WI38 (cell line): ENCODE data around the gene BANF2.

Source experiments
- H3K4me3 ChIP-seq: 2 replicates; pipeline ENCODE4 v1.5.1; 2011; ENCODE audit warnings: low read depth, mild to moderate bottlenecking, control low read depth, low read length
- CTCF ChIP-seq: IDR thresholded peaks from 2 replicates; pipeline ENCODE4 v1.5.1; 2012; ENCODE audit warnings: low read depth, mild to moderate bottlenecking, control low read depth, low read length

BANF2 gene

GRCh38 chr20:17699931-17700351, at the start of gene BANF2:
Gene BANF2 (plus strand): TSS chr20:17699966. CDS start chr20:17725026, 25,060 bp downstream.
- no peak for TF ChIP-seq CTCF
- no peak within 1 kb of the TSS for H3K4me3 ChIP-seq

DNA sequence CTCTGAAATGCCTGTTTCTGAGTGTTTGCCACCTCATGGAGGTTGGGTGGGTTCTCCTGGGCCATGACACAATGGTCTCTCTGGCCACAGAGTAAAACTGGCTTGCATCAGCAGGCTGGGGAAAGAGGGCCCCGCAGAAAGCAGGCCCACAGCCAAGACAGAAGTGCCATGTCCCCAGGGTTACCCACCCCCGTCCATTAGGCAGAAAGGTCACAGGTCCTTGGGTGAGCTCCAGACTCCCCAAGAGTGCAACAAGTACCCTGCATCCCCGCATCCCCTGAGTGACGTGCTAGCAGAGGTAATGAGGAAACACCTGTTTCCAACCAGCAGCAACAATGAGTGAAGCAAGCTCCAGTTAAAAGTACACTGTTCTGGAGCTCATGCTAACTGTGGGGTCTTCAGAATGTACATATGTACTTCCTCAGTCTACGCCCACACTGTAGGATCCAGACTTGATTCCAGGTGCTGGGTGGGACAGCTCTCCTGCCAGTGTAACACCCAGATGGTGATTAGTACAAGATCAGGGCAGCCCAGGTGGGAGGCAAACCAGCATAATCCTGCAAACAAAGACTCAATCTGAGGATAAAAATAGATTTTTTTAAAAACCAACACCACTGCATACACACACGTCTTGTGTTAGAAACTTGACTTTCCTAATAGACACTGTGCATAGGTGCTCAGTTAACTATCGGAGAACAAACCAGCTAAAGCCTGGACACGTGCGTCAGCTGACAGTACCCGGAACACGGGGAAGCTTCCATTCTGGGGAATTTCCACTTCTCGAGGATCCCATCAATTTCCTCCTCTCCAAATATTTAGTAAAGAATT, 49.3 kb upstream of the BANF2 start:
- no peak overlapping the region for H3K4me3 ChIP-seq
- no peak for TF ChIP-seq CTCF

GRCh38 chr20:17651129-17651759, 48.5 kb upstream of the BANF2 start:
- H3K4me3 ChIP-seq, result no peak overlapping the region
- no peak for TF ChIP-seq CTCF

- no peak for TF ChIP-seq CTCF
- no peak overlapping the region for H3K4me3 ChIP-seq
These were observed 47.9 kb upstream of the BANF2 start for GRCh38 chr20:17651760-17652388.

DNA sequence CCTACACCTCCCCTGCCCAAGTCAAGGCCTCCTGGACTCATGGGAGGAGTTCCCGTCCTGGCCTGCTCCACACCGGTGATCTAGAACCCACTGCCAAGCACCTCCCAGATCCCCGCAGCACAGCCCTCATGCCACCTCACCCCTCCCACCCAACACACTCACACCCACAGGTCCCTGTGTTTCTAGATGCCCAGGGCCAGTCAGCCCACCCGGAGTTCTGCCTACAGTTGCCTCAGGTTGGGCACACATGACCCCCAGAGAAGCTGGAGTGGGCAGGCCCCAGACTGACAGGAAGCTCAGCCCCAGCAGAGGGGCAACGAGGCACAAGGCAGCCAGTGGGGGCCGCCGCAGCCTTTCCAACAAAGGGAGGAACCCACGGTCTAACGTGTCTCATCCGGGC, 47.4 kb upstream of the BANF2 start:
- H3K4me3 ChIP-seq, result no peak overlapping the region
- no peak for TF ChIP-seq CTCF

DNA sequence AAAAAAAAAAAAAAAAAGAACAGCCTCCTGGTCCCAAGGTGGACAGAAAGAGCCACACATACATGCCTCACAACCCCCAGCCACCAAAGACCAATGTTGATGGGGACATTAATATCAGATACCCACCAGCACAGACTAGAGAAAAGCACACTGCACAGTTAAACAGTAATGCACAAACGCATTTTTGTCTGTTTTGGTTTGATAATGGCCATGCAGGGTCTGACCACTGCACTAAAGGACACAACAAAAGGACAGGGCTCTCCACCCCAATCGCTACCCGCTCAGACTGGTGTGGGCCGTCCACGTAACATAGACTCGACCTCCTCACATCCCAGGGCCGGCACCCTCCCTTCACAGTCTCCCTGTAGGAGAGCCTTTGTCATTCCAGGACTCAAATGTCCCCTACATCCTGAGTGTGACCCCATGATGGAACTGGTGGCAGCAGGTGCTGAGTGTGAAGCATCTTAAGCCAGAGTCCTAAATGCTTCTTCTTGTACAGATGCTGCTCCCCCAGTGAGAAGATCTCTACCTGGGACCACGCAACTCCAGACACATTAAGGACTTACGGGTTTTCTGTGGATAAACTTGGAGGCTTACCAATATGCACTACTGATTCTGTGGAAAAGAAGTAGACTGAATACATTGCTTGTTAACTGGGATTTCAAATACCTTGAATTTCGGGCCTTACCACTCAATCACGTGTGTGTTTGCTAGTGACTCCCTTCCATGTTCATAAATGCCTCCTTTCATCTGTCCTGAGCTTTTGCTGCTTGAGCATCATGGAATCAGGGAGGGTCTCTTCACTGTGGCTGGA, 45.7 kb upstream of the BANF2 start:
- TF ChIP-seq CTCF, result no peak
- H3K4me3 ChIP-seq, result no peak overlapping the region
